ENCODE measurements around the gene LRP1B.
A peak's percentile ranks its signal among the peaks of the same experiment; 100 is the strongest.

LRP1B gene

DNA sequence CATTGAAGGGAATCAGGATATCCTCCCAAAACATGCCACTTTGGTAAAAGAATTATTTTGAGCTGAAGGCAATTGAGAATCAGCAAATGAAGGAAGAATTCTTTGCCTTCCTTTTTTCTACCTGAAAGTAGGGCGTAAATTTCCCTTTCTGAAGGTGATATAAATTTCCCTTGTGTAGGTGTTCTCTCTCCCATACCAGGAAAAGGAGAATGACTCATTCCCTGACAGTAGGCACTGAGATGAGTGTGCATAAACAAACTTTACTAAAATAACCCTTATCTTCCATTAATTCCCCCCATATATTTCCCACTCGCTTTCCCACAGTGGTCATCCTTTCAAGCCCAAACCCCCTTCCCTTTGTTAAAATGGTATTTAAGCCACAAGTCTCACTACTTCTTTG is 1339.0 kb downstream of the LRP1B start:
- Histone ChIP-seq H3K27me3 (ENCODE audit: low read depth) (no peaks in the 10 kb centered on the region), H3K36me3 (replicated peaks) (no peaks in the 10 kb centered on the region), H3K4me3 (no peak overlapping the region), H3K9me3 (no peaks in the 10 kb centered on the region), H3K4me1 (no peaks in the 10 kb centered on the region; the same call in 1 of the 2 replicates)
- DNase-seq (ENCODE audit: low spot score in 2 of 2) = no peak
- in situ Hi-C loops (cut with MboI; ENCODE audit: low sequenced_read_pairs) = no loop called here

GRCh38 chr2:140786585-140786984 is 1344.2 kb downstream of the LRP1B start:
- H3K4me3 ChIP-seq = no peak overlapping the region
- in situ Hi-C loops (cut with MboI; ENCODE audit: low sequenced_read_pairs) = no loop called here
- no peaks in the 10 kb centered on the region for H3K27me3 ChIP-seq (ENCODE audit: low read depth)
- H3K36me3 ChIP-seq (replicated peaks) = no peaks in the 10 kb centered on the region
- H3K4me1 ChIP-seq = peaks cover 4% of the 10 kb centered on the region; the same call in 1 of the 2 replicates
- peak; percentile 12 to 44 for DNase-seq (ENCODE audit: low spot score in 2 of 2)
- no peaks in the 10 kb centered on the region for H3K9me3 ChIP-seq

DNA sequence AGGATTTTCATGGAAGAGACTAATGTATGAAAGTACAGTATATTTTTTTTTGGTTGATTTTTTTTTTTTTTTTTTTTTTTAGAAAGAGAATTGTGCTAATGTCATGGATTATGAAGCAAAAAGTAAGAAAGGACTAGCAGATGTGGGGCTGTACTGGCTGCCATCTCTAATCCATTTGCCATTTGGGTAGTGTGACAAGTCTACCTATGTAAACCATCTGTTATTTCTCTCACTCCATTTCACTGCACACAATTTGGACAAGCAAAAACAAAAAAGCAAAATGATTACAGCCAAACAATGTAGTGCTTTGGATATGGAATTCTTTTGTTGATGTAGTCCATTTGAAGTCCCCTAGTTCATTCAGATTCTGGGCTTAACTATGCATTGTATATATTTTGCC is 1355.4 kb downstream of the LRP1B start:
- Histone ChIP-seq H3K36me3 (replicated peaks) (no peaks in the 10 kb centered on the region), H3K4me1 (no peaks in the 10 kb centered on the region), H3K4me3 (no peak overlapping the region), H3K9me3 (no peaks in the 10 kb centered on the region), H3K27me3 (ENCODE audit: low read depth) (no peaks in the 10 kb centered on the region)
- in situ Hi-C loops (cut with MboI; ENCODE audit: low sequenced_read_pairs) = no loop called here
- no peak for DNase-seq (ENCODE audit: low spot score in 2 of 2)

- in situ Hi-C loops (cut with MboI; ENCODE audit: low sequenced_read_pairs) = no loop called here
- Histone ChIP-seq H3K4me1 (no peaks in the 10 kb centered on the region), H3K36me3 (replicated peaks) (no peaks in the 10 kb centered on the region), H3K27me3 (ENCODE audit: low read depth) (no peaks in the 10 kb centered on the region), H3K4me3 (no peak overlapping the region), H3K9me3 (no peaks in the 10 kb centered on the region)
- DNase-seq (ENCODE audit: low spot score in 2 of 2) = no peak
Observed at GRCh38 chr2:140770645-140771044, 1360.2 kb downstream of the LRP1B start.

DNA sequence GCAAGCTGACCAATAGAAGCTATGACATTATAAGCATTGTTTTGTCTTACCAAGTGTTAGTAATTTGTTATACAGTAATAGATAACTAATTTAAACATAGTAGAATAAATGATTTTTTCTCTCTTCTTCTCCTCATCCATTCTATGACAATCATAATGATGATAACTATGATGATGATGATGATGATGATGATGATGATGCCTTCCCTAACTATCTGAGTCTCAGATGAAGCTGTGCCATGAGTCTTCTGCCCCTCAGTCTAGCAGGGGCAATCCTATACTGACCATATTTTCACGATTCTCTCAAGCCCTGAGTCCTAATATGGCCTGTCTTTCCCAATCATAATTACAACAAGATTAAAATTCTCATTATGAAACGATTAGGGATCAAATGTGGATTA is 1369.0 kb downstream of the LRP1B start:
- Histone ChIP-seq H3K27me3 (ENCODE audit: low read depth) (no peaks in the 10 kb centered on the region), H3K9me3 (no peaks in the 10 kb centered on the region), H3K4me1 (no peaks in the 10 kb centered on the region; the same call in 1 of the 2 replicates), H3K4me3 (no peak overlapping the region), H3K36me3 (replicated peaks) (no peaks in the 10 kb centered on the region)
- in situ Hi-C loops (cut with MboI; ENCODE audit: low sequenced_read_pairs) = no loop called here
- no peak for DNase-seq (ENCODE audit: low spot score in 2 of 2)

- in situ Hi-C loops (cut with MboI; ENCODE audit: low sequenced_read_pairs) = no loop called here
- Histone ChIP-seq H3K27me3 (ENCODE audit: low read depth) (no peaks in the 10 kb centered on the region), H3K4me3 (no peak overlapping the region), H3K9me3 (no peaks in the 10 kb centered on the region), H3K4me1 (no peaks in the 10 kb centered on the region; the same call in 1 of the 2 replicates), H3K36me3 (replicated peaks) (no peaks in the 10 kb centered on the region)
- DNase-seq (ENCODE audit: low spot score in 2 of 2) = no peak
Observed at GRCh38 chr2:140759426-140760156, 1371.2 kb downstream of the LRP1B start.

DNA sequence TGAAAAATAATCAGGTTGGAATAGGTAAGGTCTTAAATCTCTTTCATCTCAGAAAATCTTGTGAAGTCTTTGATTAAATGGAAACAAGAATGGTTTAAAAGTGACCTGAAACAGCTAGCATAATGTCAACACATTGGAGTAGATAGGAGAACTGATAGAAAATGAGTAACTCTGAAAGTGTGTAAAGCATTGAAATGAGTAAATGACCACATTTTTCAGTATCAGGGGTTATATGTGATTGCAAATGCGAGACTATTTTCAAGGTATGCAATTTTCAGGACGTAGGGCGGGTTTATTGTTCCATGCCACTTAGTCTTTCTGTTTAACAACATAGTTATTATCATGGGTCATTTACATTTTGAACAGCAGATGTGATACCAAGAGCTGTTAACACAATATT is 1383.2 kb downstream of the LRP1B start:
- Histone ChIP-seq H3K36me3 (replicated peaks) (no peaks in the 10 kb centered on the region), H3K9me3 (no peaks in the 10 kb centered on the region), H3K4me1 (no peaks in the 10 kb centered on the region), H3K27me3 (ENCODE audit: low read depth) (no peaks in the 10 kb centered on the region), H3K4me3 (no peak overlapping the region)
- no peak for DNase-seq (ENCODE audit: low spot score in 2 of 2)
- in situ Hi-C loops (cut with MboI; ENCODE audit: low sequenced_read_pairs) = no loop called here

DNA sequence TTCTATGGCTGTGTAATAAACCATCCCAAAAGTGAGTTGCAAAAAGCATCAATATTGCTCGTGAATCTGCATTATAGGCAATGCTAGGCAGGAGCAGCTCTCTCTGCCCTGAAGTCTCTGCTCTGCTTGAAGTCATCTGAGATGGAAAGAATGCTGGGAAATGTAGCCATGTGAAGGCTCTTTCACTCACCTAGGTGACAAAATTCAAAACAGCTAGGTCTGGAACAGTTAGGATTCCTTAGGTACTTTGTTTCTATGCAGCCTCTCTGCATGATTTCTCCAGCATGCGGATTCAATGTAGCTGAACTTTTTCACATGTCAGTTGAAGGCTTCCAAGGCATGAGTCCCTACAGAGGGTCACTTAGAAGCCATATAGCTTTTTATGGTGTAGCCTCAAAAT is 1383.7 kb downstream of the LRP1B start:
- no peak for DNase-seq (ENCODE audit: low spot score in 2 of 2)
- H3K4me3 ChIP-seq = no peak overlapping the region
- no peaks in the 10 kb centered on the region for H3K27me3 ChIP-seq (ENCODE audit: low read depth)
- H3K4me1 ChIP-seq = no peaks in the 10 kb centered on the region
- H3K9me3 ChIP-seq = no peaks in the 10 kb centered on the region
- no peaks in the 10 kb centered on the region for H3K36me3 ChIP-seq (replicated peaks)
- in situ Hi-C loops (cut with MboI; ENCODE audit: low sequenced_read_pairs) = no loop called here

GRCh38 chr2:140744379-140744778 is 1386.4 kb downstream of the LRP1B start:
- Histone ChIP-seq H3K4me3 (no peak overlapping the region), H3K27me3 (ENCODE audit: low read depth) (no peaks in the 10 kb centered on the region), H3K4me1 (no peaks in the 10 kb centered on the region), H3K36me3 (replicated peaks) (no peaks in the 10 kb centered on the region), H3K9me3 (no peaks in the 10 kb centered on the region)
- no peak for DNase-seq (ENCODE audit: low spot score in 2 of 2)
- in situ Hi-C loops (cut with MboI; ENCODE audit: low sequenced_read_pairs) = no loop called here

GRCh38 chr2:140737006-140737405 is 1393.8 kb downstream of the LRP1B start:
- Histone ChIP-seq H3K4me3 (no peak overlapping the region), H3K27me3 (ENCODE audit: low read depth) (no peaks in the 10 kb centered on the region), H3K9me3 (no peaks in the 10 kb centered on the region), H3K36me3 (replicated peaks) (no peaks in the 10 kb centered on the region), H3K4me1 (no peaks in the 10 kb centered on the region)
- no peak for DNase-seq (ENCODE audit: low spot score in 2 of 2)
- in situ Hi-C loops (cut with MboI; ENCODE audit: low sequenced_read_pairs) = no loop called here

GRCh38 chr2:140734992-140735391 is 1395.8 kb downstream of the LRP1B start:
- Histone ChIP-seq H3K9me3 (no peaks in the 10 kb centered on the region), H3K4me3 (no peak overlapping the region), H3K27me3 (ENCODE audit: low read depth) (no peaks in the 10 kb centered on the region), H3K4me1 (no peaks in the 10 kb centered on the region), H3K36me3 (replicated peaks) (no peaks in the 10 kb centered on the region)
- DNase-seq (ENCODE audit: low spot score in 2 of 2) = no peak
- in situ Hi-C loops (cut with MboI; ENCODE audit: low sequenced_read_pairs) = no loop called here

GRCh38 chr2:140718999-140719398 is 1411.8 kb downstream of the LRP1B start:
- Histone ChIP-seq H3K27me3 (ENCODE audit: low read depth) (no peaks in the 10 kb centered on the region), H3K9me3 (no peaks in the 10 kb centered on the region; the same call in 1 of the 2 replicates), H3K4me3 (no peak overlapping the region), H3K36me3 (replicated peaks) (no peaks in the 10 kb centered on the region), H3K4me1 (peaks cover 24% of the 10 kb centered on the region)
- DNase-seq (ENCODE audit: low spot score in 2 of 2) = no peak
- in situ Hi-C loops (cut with MboI; ENCODE audit: low sequenced_read_pairs) = no loop called here

GRCh38 chr2:140717481-140717880 is 1413.3 kb downstream of the LRP1B start:
- peak in 1 of 2 experiments; percentile 89 for DNase-seq (ENCODE audit: low spot score in 2 of 2)
- H3K9me3 ChIP-seq = no peaks in the 10 kb centered on the region; the same call in 1 of the 2 replicates
- in situ Hi-C loops (cut with MboI; ENCODE audit: low sequenced_read_pairs) = no loop called here
- no peaks in the 10 kb centered on the region for H3K27me3 ChIP-seq (ENCODE audit: low read depth)
- H3K4me1 ChIP-seq = peaks cover 24% of the 10 kb centered on the region
- no peaks in the 10 kb centered on the region for H3K36me3 ChIP-seq (replicated peaks)
- no peak overlapping the region for H3K4me3 ChIP-seq

DNA sequence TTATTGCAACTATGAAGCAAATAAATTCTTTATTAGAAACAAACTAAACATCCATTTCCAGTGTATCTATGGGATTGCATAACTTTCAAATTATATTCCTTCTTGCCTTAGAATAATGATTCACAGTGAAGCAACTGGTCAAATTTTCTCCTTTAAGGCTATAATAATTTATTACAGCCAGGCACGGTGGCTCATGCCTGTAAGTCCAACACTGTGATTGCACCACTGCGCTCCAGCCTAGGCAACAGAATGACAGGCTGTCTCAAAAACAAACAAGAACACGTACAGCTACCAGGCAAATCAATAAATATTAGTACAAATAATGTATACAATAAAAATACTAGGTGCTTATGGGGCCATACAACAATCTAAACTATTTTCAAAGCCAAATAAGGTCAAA is 1416.2 kb downstream of the LRP1B start:
- in situ Hi-C loops (cut with MboI; ENCODE audit: low sequenced_read_pairs) = no loop called here
- Histone ChIP-seq H3K36me3 (replicated peaks) (no peaks in the 10 kb centered on the region), H3K4me1 (peaks cover 24% of the 10 kb centered on the region), H3K4me3 (no peak overlapping the region), H3K9me3 (no peaks in the 10 kb centered on the region), H3K27me3 (ENCODE audit: low read depth) (no peaks in the 10 kb centered on the region)
- DNase-seq (ENCODE audit: low spot score in 2 of 2) = no peak

DNA sequence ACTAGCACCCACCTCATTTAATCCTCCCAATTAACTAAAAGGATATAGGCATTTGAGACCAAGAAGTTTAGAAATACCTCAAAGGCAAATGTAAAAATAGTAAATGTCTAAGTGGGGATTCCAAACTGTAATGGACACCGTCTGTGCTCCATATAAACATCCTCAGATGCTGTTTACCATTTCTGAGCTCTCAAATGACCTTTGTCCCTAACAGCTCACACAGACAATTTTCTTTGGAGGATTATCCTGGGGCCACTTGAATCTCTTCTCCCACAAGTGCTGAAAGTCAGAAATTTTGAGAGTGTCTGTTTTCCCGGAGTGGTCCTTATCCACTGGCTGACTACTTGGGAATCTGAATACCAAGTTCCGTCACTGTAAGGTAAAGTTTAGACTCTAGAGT is 1418.9 kb downstream of the LRP1B start:
- H3K4me3 ChIP-seq = no peak overlapping the region

More for the DNA sequence above, 1418.9 kb downstream of the LRP1B start:
- in situ Hi-C loops (cut with MboI; ENCODE audit: low sequenced_read_pairs) = no loop called here
- Histone ChIP-seq H3K36me3 (replicated peaks) (no peaks in the 10 kb centered on the region), H3K27me3 (ENCODE audit: low read depth) (no peaks in the 10 kb centered on the region), H3K4me1 (peaks cover 12% of the 10 kb centered on the region), H3K9me3 (no peaks in the 10 kb centered on the region)
- DNase-seq (ENCODE audit: low spot score in 2 of 2) = no peak

Data from HAP-1 (cell line).